Measurements from ENCODE around the gene STX10. TPM values are rescaled to one million over a fixed set of nuclear protein-coding genes. Genes with fewer than 3 reads are reported as not detected.

The STX10 gene
- total and polyA plus RNA-seq, 2 donors (not counting 3 experiments of a cell fraction or from before 2014, with no cell fraction given) = 63.1 to 91.6 TPM

GRCh38 chr19:13094106-13094504 is 56.1 kb downstream of the STX10 start:
- BruUV-seq (replicated peaks) = no TSS peak
- no peak for TF ChIP-seq JUN (IDR thresholded peaks at IDR 0.05; ENCODE audit: borderline replicate concordance, insufficient read depth, insufficient read length, low read depth)
- no peak for TF ChIP-seq GATA2 (IDR thresholded peaks at IDR 0.05; ENCODE audit: insufficient read depth, insufficient read length, low read depth, low read length)
- no peak for TF ChIP-seq MYC (IDR thresholded peaks at IDR 0.05; ENCODE audit: low read depth, low read length)
- no peak for TF ChIP-seq CTCF (IDR thresholded peaks at IDR 0.05; ENCODE audit: extremely low read depth in 1 of 2, insufficient read depth in 1 of 2, low read depth in 1 of 2, low read length in 2 of 2)
- no peak for TF ChIP-seq POLR2A (IDR thresholded peaks at IDR 0.05; ENCODE audit: low read depth, low read length)
- TF ChIP-seq, protein P1, sequence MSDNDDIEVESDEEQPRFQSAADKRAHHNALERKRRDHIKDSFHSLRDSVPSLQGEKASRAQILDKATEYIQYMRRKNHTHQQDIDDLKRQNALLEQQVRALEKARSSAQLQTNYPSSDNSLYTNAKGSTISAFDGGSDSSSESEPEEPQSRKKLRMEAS (IDR thresholded peaks at IDR 0.05; ENCODE audit: insufficient read depth, insufficient read length) = no peak
- TF ChIP-seq EZH2 (IDR thresholded peaks at IDR 0.05; ENCODE audit: borderline replicate concordance, low read depth, low read length, severe bottlenecking) = no peak
- no peak for TF ChIP-seq FOS (IDR thresholded peaks at IDR 0.05; ENCODE audit: borderline replicate concordance, insufficient read depth, low read length)
- no peak for TF ChIP-seq POLR2AphosphoS5 (IDR thresholded peaks at IDR 0.05; ENCODE audit: insufficient read depth, low read depth, low read length)
- no peak overlapping the region for H3K4me3 ChIP-seq (replicated peaks in 1 of 3; ENCODE audit: insufficient read depth in 1 of 3, low read depth in 1 of 3, low read length in 3 of 3)
- dilution Hi-C loops (cut with MboI; ENCODE audit: extremely low pct_ligation_motif_present, low sequenced_read_pairs) = no loop called here
- no peak overlapping the region for H3K9ac ChIP-seq (replicated peaks; ENCODE audit: extremely low read depth, insufficient read depth, low read length)
- ChIA-PET POLR2A (interaction anchor here (0.7 to 2.1 kb wide), 6 partner anchors 10 to 129 kb away, joined by 3 to 6 read pairs (median 4); no protein-coding TSS in a partner anchor), CTCF (interaction anchor here (0.6 to 8.5 kb wide), 34 partner anchors 9 to 335 kb away, joined by 3 to 543 read pairs (median 6); partner anchors contain the start of genes DAND5, NACC1 and NFIX)
- DNase-seq (ENCODE audit: low read depth, low spot score) = no peak
- no peak overlapping the region for H2AFZ ChIP-seq (ENCODE audit: low read depth, low read length)
- H3K79me2 ChIP-seq (ENCODE audit: control insufficient read depth, insufficient read depth, low read length) = peaks cover 2% of the 10 kb centered on the region
- intact Hi-C loops (cut with micrococcal nuclease) = loop anchor here (1.0 to 5.0 kb wide), 5 partner anchors 42 to 129 kb away; no protein-coding TSS in a partner anchor
- no peaks in the 10 kb centered on the region for H4K20me1 ChIP-seq (replicated peaks; ENCODE audit: control insufficient read depth, extremely low read depth, insufficient read depth, low read length)
- H3K4me1 ChIP-seq (ENCODE audit: control insufficient read depth, extremely low read depth, insufficient read depth, low read length) = peaks cover 37% of the 10 kb centered on the region
- H3K9me3 ChIP-seq (replicated peaks; ENCODE audit: control insufficient read depth, insufficient read depth, low read length) = no peaks in the 10 kb centered on the region
- peak; percentile 43 for FAIRE-seq
- no peaks in the 10 kb centered on the region for H3K9me1 ChIP-seq (replicated peaks; ENCODE audit: control insufficient read depth, extremely low read depth, insufficient read depth, low read length)
- no peaks in the 10 kb centered on the region for H3K27me3 ChIP-seq (ENCODE audit: control insufficient read depth in 2 of 2, insufficient read depth in 2 of 2, low read length in 2 of 2)
- no peaks in the 10 kb centered on the region for H3K36me3 ChIP-seq (ENCODE audit: control insufficient read depth in 2 of 2, extremely low read depth in 1 of 2, insufficient read depth in 2 of 2, low read length in 2 of 2)
- no peak overlapping the region for H3K27ac ChIP-seq (ENCODE audit: insufficient read depth, low read depth, low read length)
- H3K4me2 ChIP-seq (ENCODE audit: insufficient read depth, low read length) = no peak overlapping the region

Other genes with a start within 250 kb of the STX10 start
- gene SYCE2, start 231.1 kb downstream of the STX10 start, total RNA-seq = 0.27 TPM in 1 of 2 replicates, not detected in the other
- 0.16 and 0.25 TPM in 2 replicates for gene SYCE2, start 231.1 kb downstream of the STX10 start, polyA plus RNA-seq
- 71.4 and 77.4 TPM in 2 replicates for gene FARSA, start 216.7 kb downstream of the STX10 start, total RNA-seq
- gene FARSA, start 216.7 kb downstream of the STX10 start, polyA plus RNA-seq = 51.8 and 55.3 TPM in 2 replicates
- 1,614 and 1,636 TPM in 2 replicates for gene CALR, start 211.8 kb downstream of the STX10 start, total RNA-seq
- 1,135 and 1,206 TPM in 2 replicates for gene CALR, start 211.8 kb downstream of the STX10 start, polyA plus RNA-seq
- gene RAD23A, start 204.5 kb downstream of the STX10 start, total RNA-seq = 96.7 and 102 TPM in 2 replicates
- gene RAD23A, start 204.5 kb downstream of the STX10 start, polyA plus RNA-seq = 66.9 and 71.2 TPM in 2 replicates
- 32.8 and 36.5 TPM in 2 replicates for gene GADD45GIP1, start 193.2 kb downstream of the STX10 start, total RNA-seq
- gene GADD45GIP1, start 193.2 kb downstream of the STX10 start, polyA plus RNA-seq = 38.3 and 46.3 TPM in 2 replicates
- gene DAND5, start 180.8 kb downstream of the STX10 start, total RNA-seq = 0.20 and 0.28 TPM in 2 replicates
- gene DAND5, start 180.8 kb downstream of the STX10 start, polyA plus RNA-seq = 0.06 TPM in 2 replicates
- gene NFIX, start 154.9 kb downstream of the STX10 start, total RNA-seq = 18.7 and 37.7 TPM in 2 replicates
- gene NFIX, start 154.9 kb downstream of the STX10 start, polyA plus RNA-seq = 8.7 and 9.8 TPM in 2 replicates
- 74.4 and 91.5 TPM in 2 replicates for gene LYL1, start 47.5 kb downstream of the STX10 start, total RNA-seq
- 87.3 and 141 TPM in 2 replicates for gene LYL1, start 47.5 kb downstream of the STX10 start, polyA plus RNA-seq
- gene TRMT1, start 33.6 kb downstream of the STX10 start, total RNA-seq = 42.2 and 53.0 TPM in 2 replicates
- gene TRMT1, start 33.6 kb downstream of the STX10 start, polyA plus RNA-seq = 46.3 and 60.5 TPM in 2 replicates
- 95.4 and 97.6 TPM in 2 replicates for gene NACC1, start 32.1 kb downstream of the STX10 start, total RNA-seq
- gene NACC1, start 32.1 kb downstream of the STX10 start, polyA plus RNA-seq = 120 and 198 TPM in 2 replicates
- gene IER2, start within 50 bp of the STX10 start, total RNA-seq = 81.6 and 97.0 TPM in 2 replicates
- 55.2 and 60.6 TPM in 2 replicates for gene IER2, start within 50 bp of the STX10 start, polyA plus RNA-seq

Measured in endothelial cell of umbilical vein (primary cell).